Coronary artery (tissue), 2 donors: ENCODE results near the gene C1QTNF12.

Experiments used
- DNase-seq: peaks from one replicate; pipeline ENCODE4 v3.0.0-alpha.2; 2017; ENCODE audit warnings: low spot score
- H3K27ac ChIP-seq, 2 donors: fragments of 200-600 bp; sonication (generic); one replicate each; pipeline ENCODE4 v1.5.1; 2016 to 2019
- H3K4me3 ChIP-seq: fragments of 200-600 bp; sonication (generic); 2 replicates; pipeline ENCODE4 v1.5.1; 2016; ENCODE audit warnings: mild to moderate bottlenecking, moderate library complexity
- TF ChIP-seq, protein P1 (sequence below): fragments of 200-600 bp; sonication (generic); IDR thresholded peaks from one replicate; pipeline ENCODE4 v1.5.1; 2019; ENCODE audit warnings: antibody characterized with exemption

Gene C1QTNF12

GRCh38 chr1:1256956-1257871 is 10.7 kb upstream of the C1QTNF12 start:
- TF ChIP-seq, protein P1, sequence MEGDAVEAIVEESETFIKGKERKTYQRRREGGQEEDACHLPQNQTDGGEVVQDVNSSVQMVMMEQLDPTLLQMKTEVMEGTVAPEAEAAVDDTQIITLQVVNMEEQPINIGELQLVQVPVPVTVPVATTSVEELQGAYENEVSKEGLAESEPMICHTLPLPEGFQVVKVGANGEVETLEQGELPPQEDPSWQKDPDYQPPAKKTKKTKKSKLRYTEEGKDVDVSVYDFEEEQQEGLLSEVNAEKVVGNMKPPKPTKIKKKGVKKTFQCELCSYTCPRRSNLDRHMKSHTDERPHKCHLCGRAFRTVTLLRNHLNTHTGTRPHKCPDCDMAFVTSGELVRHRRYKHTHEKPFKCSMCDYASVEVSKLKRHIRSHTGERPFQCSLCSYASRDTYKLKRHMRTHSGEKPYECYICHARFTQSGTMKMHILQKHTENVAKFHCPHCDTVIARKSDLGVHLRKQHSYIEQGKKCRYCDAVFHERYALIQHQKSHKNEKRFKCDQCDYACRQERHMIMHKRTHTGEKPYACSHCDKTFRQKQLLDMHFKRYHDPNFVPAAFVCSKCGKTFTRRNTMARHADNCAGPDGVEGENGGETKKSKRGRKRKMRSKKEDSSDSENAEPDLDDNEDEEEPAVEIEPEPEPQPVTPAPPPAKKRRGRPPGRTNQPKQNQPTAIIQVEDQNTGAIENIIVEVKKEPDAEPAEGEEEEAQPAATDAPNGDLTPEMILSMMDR: no peak

DNA sequence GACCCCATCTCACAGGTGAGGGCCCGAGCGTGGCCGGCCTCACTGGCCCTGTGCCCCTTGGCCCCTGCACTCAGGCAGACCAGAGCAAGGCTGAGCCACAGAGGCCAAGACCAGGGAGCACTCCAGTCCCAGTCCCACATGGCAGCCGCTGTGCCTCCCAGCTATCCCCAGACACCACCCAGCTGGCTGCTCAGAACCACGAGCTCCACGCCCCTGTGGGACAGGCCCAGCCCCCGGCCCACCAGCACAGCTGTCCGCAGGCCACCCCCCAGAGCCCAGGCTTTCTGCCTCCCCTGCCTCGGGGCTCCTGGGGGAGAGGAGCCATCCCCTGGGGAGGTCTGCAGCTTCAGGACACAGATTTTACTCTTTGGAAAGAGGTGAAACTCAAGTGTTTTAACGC is 9.1 kb upstream of the C1QTNF12 start:
- no peak for DNase-seq
- TF ChIP-seq, protein P1: no peak

More at GRCh38 chr1:1256956-1257871, 10.7 kb upstream of the C1QTNF12 start:
- Histone ChIP-seq H3K4me3 (no peak overlapping the region), H3K27ac (no peak overlapping the region)
- DNase-seq: no peak

DNA sequence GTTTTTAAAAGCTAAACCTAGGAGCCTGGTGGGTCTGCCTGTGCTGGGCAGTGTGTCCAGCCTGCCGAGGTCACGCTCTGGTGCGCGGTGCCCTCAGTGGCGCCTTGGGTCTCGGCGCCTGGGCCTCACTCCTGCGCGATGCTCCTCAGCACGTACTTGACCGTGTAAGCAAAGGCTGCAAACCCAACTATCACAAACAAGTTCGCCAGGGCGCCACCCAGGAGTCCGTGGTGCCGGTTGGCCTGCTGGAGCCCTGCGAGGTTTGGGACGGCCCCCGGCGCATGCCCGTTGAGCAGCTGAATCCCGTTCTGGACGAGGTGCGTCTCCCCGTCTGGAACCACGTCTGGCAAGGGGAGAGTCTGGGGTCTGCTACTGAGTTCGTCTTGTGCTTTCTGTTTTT is 8.6 kb upstream of the C1QTNF12 start:
- TF ChIP-seq, protein P1: no peak
- Histone ChIP-seq H3K27ac (no peak overlapping the region), H3K4me3 (no peak overlapping the region)
- DNase-seq: no peak

More for the DNA sequence above, 9.1 kb upstream of the C1QTNF12 start:
- Histone ChIP-seq H3K4me3 (no peak overlapping the region), H3K27ac (no peak overlapping the region)

- DNase-seq: no peak
- TF ChIP-seq, protein P1: no peak
- Histone ChIP-seq H3K4me3 (no peak overlapping the region), H3K27ac (no peak overlapping the region)
These were observed 8.1 kb upstream of the C1QTNF12 start for GRCh38 chr1:1254667-1254998.

- DNase-seq: no peak
- no peak overlapping the region for H3K27ac ChIP-seq
- H3K4me3 ChIP-seq: no peak overlapping the region
- TF ChIP-seq, protein P1: no peak
These were observed 7.6 kb upstream of the C1QTNF12 start for GRCh38 chr1:1253972-1254666.

GRCh38 chr1:1253314-1253713 is 6.8 kb upstream of the C1QTNF12 start:
- TF ChIP-seq, protein P1: no peak
- no peak overlapping the region for H3K4me3 ChIP-seq
- no peak overlapping the region for H3K27ac ChIP-seq
- no peak for DNase-seq
